Epithelial cell of esophagus (primary cell): ENCODE results near the gene CEMIP.

Experiments used
- DNase-seq: peaks from one replicate; pipeline ENCODE4 v3.0.0; 2010; ENCODE audit warnings: low read depth
- H3K4me3 ChIP-seq: 2 replicates; pipeline ENCODE4 v1.5.1; 2011; ENCODE audit warnings: mild to moderate bottlenecking, low read length, control low read depth
- TF ChIP-seq, protein P1 (sequence below): IDR thresholded peaks from 2 replicates; pipeline ENCODE4 v1.5.1; 2011; ENCODE audit warnings: low read depth, mild to moderate bottlenecking, low read length, control low read depth, inconsistent platforms; ENCODE audit not compliant: insufficient read depth; ENCODE audit errors: missing control alignments

CEMIP gene

DNA sequence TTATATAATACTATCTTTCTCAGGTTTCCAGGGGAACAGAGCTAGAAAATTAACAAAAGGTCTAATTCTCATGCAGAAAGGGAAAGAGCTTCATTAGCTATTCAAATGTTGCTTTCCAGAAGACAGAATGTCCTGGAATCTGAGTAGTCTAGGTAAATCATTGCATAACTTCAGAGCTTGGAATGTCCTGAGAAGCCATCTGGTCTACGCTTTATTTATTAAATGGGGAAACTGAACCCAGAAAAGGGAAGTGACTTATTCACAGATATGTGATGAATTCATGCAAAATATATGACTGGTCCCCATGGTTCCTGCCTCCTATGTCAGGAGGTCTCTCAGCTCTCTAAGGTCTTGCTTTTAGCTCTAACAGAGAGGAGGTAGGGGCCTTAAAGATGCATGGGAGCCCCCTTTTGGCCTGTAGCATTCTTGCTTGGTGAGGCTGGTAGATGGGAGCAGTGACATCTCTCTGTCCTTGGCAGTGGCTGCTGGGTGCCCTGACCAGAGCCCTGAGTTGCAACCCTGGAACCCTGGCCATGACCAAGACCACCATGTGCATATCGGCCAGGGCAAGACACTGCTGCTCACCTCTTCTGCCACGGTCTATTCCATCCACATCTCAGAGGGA lies 99.2 kb downstream of the CEMIP start:
- no peak overlapping the region for H3K4me3 ChIP-seq
- TF ChIP-seq, protein P1, sequence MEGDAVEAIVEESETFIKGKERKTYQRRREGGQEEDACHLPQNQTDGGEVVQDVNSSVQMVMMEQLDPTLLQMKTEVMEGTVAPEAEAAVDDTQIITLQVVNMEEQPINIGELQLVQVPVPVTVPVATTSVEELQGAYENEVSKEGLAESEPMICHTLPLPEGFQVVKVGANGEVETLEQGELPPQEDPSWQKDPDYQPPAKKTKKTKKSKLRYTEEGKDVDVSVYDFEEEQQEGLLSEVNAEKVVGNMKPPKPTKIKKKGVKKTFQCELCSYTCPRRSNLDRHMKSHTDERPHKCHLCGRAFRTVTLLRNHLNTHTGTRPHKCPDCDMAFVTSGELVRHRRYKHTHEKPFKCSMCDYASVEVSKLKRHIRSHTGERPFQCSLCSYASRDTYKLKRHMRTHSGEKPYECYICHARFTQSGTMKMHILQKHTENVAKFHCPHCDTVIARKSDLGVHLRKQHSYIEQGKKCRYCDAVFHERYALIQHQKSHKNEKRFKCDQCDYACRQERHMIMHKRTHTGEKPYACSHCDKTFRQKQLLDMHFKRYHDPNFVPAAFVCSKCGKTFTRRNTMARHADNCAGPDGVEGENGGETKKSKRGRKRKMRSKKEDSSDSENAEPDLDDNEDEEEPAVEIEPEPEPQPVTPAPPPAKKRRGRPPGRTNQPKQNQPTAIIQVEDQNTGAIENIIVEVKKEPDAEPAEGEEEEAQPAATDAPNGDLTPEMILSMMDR, result no peak
- no peak for DNase-seq

DNA sequence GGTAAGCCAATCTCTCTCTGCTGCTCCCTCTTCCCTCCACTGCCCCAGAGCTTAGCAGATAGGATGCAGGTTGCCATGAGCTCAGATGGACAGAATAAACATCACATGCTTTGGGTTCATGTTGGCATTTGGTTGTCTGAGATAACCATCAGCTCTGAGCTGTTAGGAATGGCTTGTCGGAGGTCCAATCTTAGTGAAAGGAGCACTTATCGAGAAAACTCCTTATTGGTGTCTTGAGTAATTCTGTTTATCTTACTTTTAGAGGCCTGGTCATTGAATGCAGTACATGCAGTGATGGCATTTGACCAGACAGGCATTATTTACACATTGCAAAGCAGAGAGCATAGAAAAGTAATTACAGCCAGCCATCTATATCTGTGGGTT lies 99.7 kb downstream of the CEMIP start:
- TF ChIP-seq, protein P1, result no peak
- DNase-seq, result no peak
- H3K4me3 ChIP-seq, result no peak overlapping the region

DNA sequence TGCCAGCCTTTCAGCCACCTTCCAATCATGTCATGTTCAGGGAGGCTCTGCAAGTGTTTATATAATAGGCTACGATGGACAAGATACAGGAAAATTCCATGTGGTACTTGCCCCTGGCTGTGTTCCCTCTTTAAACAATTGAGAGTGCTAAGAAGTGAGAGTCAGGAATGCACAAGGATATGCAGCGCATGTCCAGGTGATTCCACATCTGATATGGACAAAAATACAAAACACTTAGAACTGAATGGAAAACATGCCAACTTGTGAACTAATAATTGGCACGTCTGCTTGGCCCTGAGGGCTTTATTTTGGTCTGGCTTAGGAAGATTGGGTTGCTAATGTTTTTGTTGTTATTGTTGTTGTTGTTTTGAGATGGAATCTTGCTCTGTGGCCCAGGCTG lies 100.9 kb downstream of the CEMIP start:
- TF ChIP-seq, protein P1, result no peak
- no peak for DNase-seq
- no peak overlapping the region for H3K4me3 ChIP-seq

DNA sequence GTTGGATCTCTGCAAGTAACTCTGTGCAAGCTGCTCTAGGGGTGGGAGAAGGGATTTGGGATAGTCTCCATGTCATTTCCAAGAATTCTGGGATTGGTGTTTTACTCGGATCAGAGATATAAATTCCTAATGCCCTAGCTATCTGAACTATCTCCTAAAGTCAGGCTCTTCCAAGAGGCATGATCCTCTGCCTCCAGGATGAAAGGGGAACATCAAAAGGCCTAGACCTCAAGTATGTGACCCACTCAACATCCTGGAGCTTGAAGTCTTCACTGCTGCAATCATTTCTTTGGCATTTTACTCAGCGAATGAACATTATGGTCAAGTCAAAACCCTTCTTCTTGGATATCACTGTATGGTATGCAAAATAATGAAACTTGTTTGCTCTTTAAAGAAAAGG lies 104.5 kb downstream of the CEMIP start:
- TF ChIP-seq, protein P1, result no peak
- no peak overlapping the region for H3K4me3 ChIP-seq
- no peak for DNase-seq

DNA sequence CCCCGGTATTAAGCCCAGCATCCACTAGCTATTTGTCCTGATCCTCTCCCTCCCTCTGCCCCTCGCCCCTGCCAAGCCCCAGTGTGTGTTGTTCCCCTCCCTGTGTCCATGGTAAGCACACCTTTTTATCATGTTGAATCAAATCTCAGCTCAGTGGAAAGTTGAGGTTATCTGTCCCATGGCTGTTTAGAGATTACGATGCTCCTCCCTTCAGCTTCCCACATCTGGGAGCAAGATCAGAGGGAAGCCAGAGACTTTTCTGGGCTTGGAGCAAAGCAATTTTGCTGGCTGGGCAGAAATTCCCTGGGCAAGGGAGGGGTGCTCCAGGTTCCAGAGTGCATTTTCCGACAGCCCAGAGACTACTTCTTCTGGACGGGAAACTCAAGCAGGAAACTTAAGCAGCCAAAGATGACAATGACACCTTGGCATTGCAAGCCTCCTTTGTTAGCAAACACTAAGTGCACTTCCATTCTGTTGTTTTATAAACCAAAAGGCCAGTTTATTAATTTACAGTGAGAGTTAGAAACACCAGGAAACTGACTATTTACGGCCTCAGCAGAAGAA lies 105.9 kb downstream of the CEMIP start:
- no peak overlapping the region for H3K4me3 ChIP-seq
- TF ChIP-seq, protein P1, result no peak
- no peak for DNase-seq

DNA sequence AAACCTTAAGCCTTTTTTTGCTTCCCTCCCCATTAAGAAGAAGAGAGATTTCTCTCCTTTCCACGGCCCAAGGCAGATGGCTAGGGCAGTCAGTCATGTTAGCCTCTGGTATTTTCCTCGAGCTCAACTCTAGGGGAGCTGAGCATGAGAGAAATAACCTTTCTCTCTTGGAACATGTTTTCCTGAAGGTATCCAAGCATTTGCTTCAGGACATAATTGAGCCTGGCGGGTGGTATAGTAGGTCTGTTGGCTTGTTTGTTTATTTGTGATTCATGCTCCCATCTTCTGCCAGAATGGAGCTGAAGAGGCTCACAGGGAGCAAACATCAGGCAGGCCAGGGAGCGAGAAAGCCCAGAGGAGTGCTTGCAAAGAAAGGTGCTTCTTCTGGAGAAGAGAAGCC lies 108.0 kb downstream of the CEMIP start:
- TF ChIP-seq, protein P1, result no peak
- DNase-seq, result peak; percentile 19
- no peak overlapping the region for H3K4me3 ChIP-seq

DNA sequence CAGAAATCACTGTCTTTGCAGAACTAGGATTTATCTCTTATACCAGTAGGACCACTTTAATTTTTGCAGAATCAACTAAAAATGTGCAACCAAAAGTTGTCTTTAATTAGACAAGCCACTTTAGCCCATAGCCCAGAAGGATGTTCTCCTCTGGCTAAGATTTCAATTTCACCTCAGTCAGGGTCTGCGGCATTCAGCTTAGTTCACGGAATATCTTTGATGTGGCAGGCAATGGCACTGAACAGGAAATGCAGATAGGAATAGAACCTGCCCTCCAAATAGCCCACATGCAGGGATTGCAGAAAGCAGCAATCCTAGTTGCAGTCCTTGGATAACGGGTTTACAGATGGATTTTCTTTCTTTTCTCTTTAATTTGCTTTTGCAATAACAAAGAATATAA lies 109.7 kb downstream of the CEMIP start:
- no peak for DNase-seq
- H3K4me3 ChIP-seq, result no peak overlapping the region
- TF ChIP-seq, protein P1, result no peak
